ENCODE data around the gene ZNF248. TPM values are rescaled to one million over a fixed set of nuclear protein-coding genes. Genes with fewer than 3 reads are reported as not detected.

The ZNF248 gene
- total RNA-seq, 3 donors from 2014 or later (not counting 1 experiment from before 2014, with no cell fraction given) = 2.8 to 6.3 (median 5.1) TPM

DNA sequence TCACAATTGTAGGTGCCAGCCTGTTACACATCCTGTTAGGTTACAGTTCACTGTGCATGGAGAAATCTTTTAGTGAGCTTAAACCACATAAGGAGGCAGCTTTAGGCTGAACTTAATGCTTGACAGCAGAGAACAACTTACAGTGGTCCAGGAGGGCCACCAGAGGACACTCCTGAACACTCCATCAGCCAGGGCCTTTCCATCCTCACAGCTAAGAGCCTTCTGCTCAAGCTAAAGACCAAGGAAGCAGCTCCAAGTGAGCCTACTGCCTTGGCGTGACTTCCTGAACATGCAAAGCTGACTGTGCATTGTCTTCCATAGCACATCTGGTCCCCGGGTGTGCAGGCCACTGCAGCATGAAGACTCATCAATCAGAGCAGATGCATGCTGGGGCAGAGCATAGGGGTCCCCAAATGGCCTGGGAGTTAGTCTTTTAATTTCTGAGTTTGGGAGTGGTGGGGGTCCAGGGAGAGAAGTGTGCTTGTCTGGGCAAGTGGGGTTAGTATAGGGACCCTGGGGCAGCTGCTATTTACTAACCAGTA lies 105.0 kb downstream of the ZNF248 start:
- Mint-ChIP-seq H3K9me3 (peaks cover 9 to 11% of the 10 kb centered on the region in 2 donors), H3K4me1 (no peaks in the 10 kb centered on the region), H3K27me3 (ENCODE audit: low read depth in 2 of 2) (no peaks in the 10 kb centered on the region), H3K36me3 (peaks cover 5% of the 10 kb centered on the region), H3K27ac (no peak overlapping the region), H3K4me3 (no peak overlapping the region)
- Histone ChIP-seq H3K9me3 (ENCODE audit: control insufficient read depth, insufficient read depth, low read length) (peaks cover 33% of the 10 kb centered on the region), H3K27ac (ENCODE audit: low read length) (no peak overlapping the region), H3K27me3 (ENCODE audit: control insufficient read depth, insufficient read depth, low read length) (no peaks in the 10 kb centered on the region), H3K4me1 (ENCODE audit: control insufficient read depth, insufficient read depth, low read length) (no peaks in the 10 kb centered on the region), H3K36me3 (ENCODE audit: control insufficient read depth, insufficient read depth, low read length) (no peaks in the 10 kb centered on the region), H3K4me3 (ENCODE audit: low read length) (no peak overlapping the region)
- DNase-seq (no peak), ATAC-seq (no peak)
- intact Hi-C loops (cut with micrococcal nuclease) = no loop called here
- WGBS (ENCODE audit: insufficient coverage) = 88% methylated on average over 2 of the region's 2 CpGs
- no peak for TF ChIP-seq CTCF (IDR thresholded peaks at IDR 0.05)

DNA sequence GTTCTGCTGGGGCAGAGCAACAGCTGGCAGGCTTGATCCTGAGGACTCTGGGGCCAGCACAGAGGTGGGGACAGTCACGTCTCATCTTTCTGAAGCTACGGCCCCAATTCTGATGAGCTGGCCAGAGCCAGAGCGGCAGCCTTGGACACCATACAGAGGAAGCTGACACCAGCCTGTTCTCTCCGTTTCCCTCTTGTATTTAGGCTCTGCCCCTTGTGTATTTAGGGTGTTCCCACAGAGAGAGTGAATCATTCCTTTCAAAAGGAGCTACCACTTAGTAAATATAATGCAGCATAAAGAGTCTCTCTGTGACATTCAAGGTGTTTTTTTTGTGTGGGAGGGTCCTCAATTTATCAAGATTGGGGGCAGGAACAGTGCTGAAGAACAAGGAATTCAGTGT lies 109.2 kb downstream of the ZNF248 start:
- Histone ChIP-seq H3K36me3 (ENCODE audit: control insufficient read depth, insufficient read depth, low read length) (no peaks in the 10 kb centered on the region), H3K9me3 (ENCODE audit: control insufficient read depth, insufficient read depth, low read length) (peaks cover 24% of the 10 kb centered on the region), H3K4me1 (ENCODE audit: control insufficient read depth, insufficient read depth, low read length) (no peaks in the 10 kb centered on the region), H3K27ac (ENCODE audit: low read length) (no peak overlapping the region), H3K27me3 (ENCODE audit: control insufficient read depth, insufficient read depth, low read length) (no peaks in the 10 kb centered on the region), H3K4me3 (ENCODE audit: low read length) (no peak overlapping the region)
- TF ChIP-seq CTCF (IDR thresholded peaks at IDR 0.05) = no peak
- H3K27me3 Mint-ChIP-seq (ENCODE audit: low read depth in 2 of 2) = no peaks in the 10 kb centered on the region
- peaks cover 7% of the 10 kb centered on the region for H3K36me3 Mint-ChIP-seq
- peaks cover 12 to 21% of the 10 kb centered on the region in 2 donors for H3K9me3 Mint-ChIP-seq
- no peak for ATAC-seq
- intact Hi-C loops (cut with micrococcal nuclease) = no loop called here
- no peaks in the 10 kb centered on the region for H3K4me1 Mint-ChIP-seq
- no peak overlapping the region for H3K27ac Mint-ChIP-seq
- H3K4me3 Mint-ChIP-seq = no peak overlapping the region
- 74% methylated on average over 4 of the region's 4 CpGs for WGBS (ENCODE audit: insufficient coverage)
- no peak for DNase-seq

DNA sequence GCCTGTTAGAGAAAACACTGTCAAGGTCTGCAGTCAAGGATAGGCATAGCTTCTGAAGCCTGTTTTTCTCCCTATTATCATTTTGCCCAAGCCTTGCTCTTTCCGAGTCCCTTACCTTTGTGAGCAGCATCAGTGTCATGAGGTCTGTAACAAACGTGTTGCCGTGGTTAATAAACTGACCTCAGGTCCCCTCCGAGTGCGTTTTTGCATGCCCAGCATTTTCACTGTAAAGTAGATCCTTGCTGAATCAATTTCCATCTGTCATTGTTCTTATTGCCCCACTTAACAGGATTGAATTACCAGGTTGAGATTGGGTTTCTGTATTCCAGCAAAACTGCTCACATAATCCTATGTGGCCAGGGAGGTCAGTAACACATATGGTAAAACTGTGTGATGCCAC lies 110.3 kb downstream of the ZNF248 start:
- ATAC-seq = no peak
- no peak for TF ChIP-seq CTCF (IDR thresholded peaks at IDR 0.05)
- Mint-ChIP-seq H3K9me3 (peaks cover 12 to 21% of the 10 kb centered on the region in 2 donors), H3K36me3 (peaks cover 7% of the 10 kb centered on the region), H3K4me1 (no peaks in the 10 kb centered on the region), H3K27me3 (ENCODE audit: low read depth in 2 of 2) (no peaks in the 10 kb centered on the region), H3K27ac (no peak overlapping the region), H3K4me3 (no peak overlapping the region)
- Histone ChIP-seq H3K9me3 (ENCODE audit: control insufficient read depth, insufficient read depth, low read length) (peaks cover 18% of the 10 kb centered on the region), H3K27ac (ENCODE audit: low read length) (no peak overlapping the region), H3K4me1 (ENCODE audit: control insufficient read depth, insufficient read depth, low read length) (no peaks in the 10 kb centered on the region), H3K36me3 (ENCODE audit: control insufficient read depth, insufficient read depth, low read length) (no peaks in the 10 kb centered on the region), H3K27me3 (ENCODE audit: control insufficient read depth, insufficient read depth, low read length) (no peaks in the 10 kb centered on the region), H3K4me3 (ENCODE audit: low read length) (no peak overlapping the region)
- intact Hi-C loops (cut with micrococcal nuclease) = no loop called here
- DNase-seq = no peak
- WGBS (ENCODE audit: insufficient coverage) = 74% methylated on average over 5 of the region's 5 CpGs

DNA sequence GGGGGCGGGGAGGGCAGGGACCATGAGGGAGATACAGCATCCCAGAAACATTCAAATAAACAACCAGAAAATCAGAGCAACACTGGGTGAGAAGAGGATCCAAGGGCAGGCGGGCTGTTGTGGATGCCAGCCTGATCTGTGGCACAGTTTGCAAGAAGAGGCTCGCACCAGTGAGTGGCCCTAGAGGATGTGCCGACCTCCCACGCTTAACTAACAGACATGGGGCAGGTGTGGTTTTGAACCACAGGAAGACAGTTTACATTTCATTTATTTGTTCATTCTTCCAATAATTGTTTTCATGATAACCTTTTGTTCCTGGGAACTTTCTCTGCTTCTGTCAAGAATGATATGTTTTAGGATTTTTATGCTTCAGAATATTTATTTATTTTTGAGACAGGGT lies 115.6 kb downstream of the ZNF248 start:
- H3K9me3 Mint-ChIP-seq = peaks cover 2 to 9% of the 10 kb centered on the region in 2 donors
- H3K27ac Mint-ChIP-seq = no peak overlapping the region
- no peak for ATAC-seq
- no peak overlapping the region for H3K4me3 Mint-ChIP-seq
- Histone ChIP-seq H3K27me3 (ENCODE audit: control insufficient read depth, insufficient read depth, low read length) (no peaks in the 10 kb centered on the region), H3K36me3 (ENCODE audit: control insufficient read depth, insufficient read depth, low read length) (no peaks in the 10 kb centered on the region), H3K27ac (ENCODE audit: low read length) (no peak overlapping the region), H3K4me1 (ENCODE audit: control insufficient read depth, insufficient read depth, low read length) (no peaks in the 10 kb centered on the region), H3K4me3 (ENCODE audit: low read length) (no peak overlapping the region), H3K9me3 (ENCODE audit: control insufficient read depth, insufficient read depth, low read length) (peaks cover 22% of the 10 kb centered on the region)
- no peaks in the 10 kb centered on the region for H3K4me1 Mint-ChIP-seq
- 89% methylated on average over 5 of the region's 5 CpGs for WGBS (ENCODE audit: insufficient coverage)
- H3K27me3 Mint-ChIP-seq (ENCODE audit: low read depth in 2 of 2) = no peaks in the 10 kb centered on the region
- no peak for DNase-seq
- peaks cover 1% of the 10 kb centered on the region for H3K36me3 Mint-ChIP-seq
- no peak for TF ChIP-seq CTCF (IDR thresholded peaks at IDR 0.05)
- intact Hi-C loops (cut with micrococcal nuclease) = no loop called here
